Neural cell (in vitro differentiated cells): ENCODE measurements around the gene LENEP.

ENCODE experiments used
- CTCF ChIP-seq: fragments of 450-650 bp; IDR thresholded peaks from 2 replicates; pipeline ENCODE4 v1.5.1; 2014; ENCODE audit warnings: antibody characterized with exemption, mild to moderate bottlenecking, moderate library complexity; ENCODE audit not compliant: poor library complexity, severe bottlenecking
- EZH2 ChIP-seq: fragments of 200-600, 300-800 bp; shearing (Covaris generic), sonication (generic); IDR thresholded peaks from 2 replicates; pipeline ENCODE4 v1.6.1; 2014; ENCODE audit warnings: antibody characterized with exemption, low read length, borderline replicate concordance, mild to moderate bottlenecking; ENCODE audit not compliant: insufficient read depth, poor library complexity, severe bottlenecking

GRCh38 chr1:155018617-155019348 is 25.4 kb downstream of the LENEP start:
- TF ChIP-seq CTCF (no peak), EZH2 (no peak)
